Body of pancreas (tissue), 4 donors: Measurements from ENCODE around the gene TAF1D. TPM values are rescaled to one million over a fixed set of nuclear protein-coding genes. Genes with fewer than 3 reads are reported as not detected.
A peak's percentile ranks its signal among the peaks of the same experiment; 100 is the strongest.

ENCODE experiments used
- ATAC-seq: fragments of 150-250 bp; one replicate; pipeline ENCODE4 v1.9.1; 2016
- DNase-seq, 4 donors: peaks; one replicate each; pipeline ENCODE4 v3.0.0-alpha.2; 2019
- H3K27ac ChIP-seq, 4 donors: fragments of 200-600 bp; sonication (generic); 1 replicate in 3 of 4; 2 replicates in 1 of 4; pipeline versions ENCODE4 v1.5.1 to v1.6.1; 2016 to 2019; ENCODE audit warnings: mild to moderate bottlenecking in 1 of 4, mixed read lengths in 1 of 4, moderate library complexity in 1 of 4
- H3K27me3 ChIP-seq, 2 donors: fragments of 200-600 bp; sonication (generic); one replicate each; pipeline ENCODE4 v1.6.0; 2016; ENCODE audit warnings: mild to moderate bottlenecking in 1 of 2
- H3K36me3 ChIP-seq, 2 donors: fragments of 200-600 bp; sonication (generic); replicated peaks in 1 of 2; 2 replicates each; pipeline ENCODE4 v1.5.1; 2016; ENCODE audit warnings: low read depth in 2 of 2; ENCODE audit not compliant: insufficient read depth in 1 of 2
- H3K4me1 ChIP-seq: fragments of 200-600 bp; sonication (generic); one replicate; pipeline ENCODE4 v1.6.0; 2016
- H3K4me3 ChIP-seq, 2 donors: fragments of 200-600 bp; sonication (generic); 1 replicate in 1 of 2; 2 replicates in 1 of 2; pipeline ENCODE4 v1.5.1; 2016 to 2019
- H3K9me3 ChIP-seq, 3 donors: fragments of 200-600 bp; sonication (generic); 1 replicate in 2 of 3; 2 replicates in 1 of 3; pipeline ENCODE4 v1.5.1; 2016
- CTCF ChIP-seq, 7 experiments: fragments of 450-650 bp in 4 of 7; fragments of 200-600 bp in 3 of 7; sonication (generic) in 3 of 7; IDR thresholded peaks; one replicate each; pipeline ENCODE4 v1.5.1; 2016 to 2019; ENCODE audit warnings: antibody characterized with exemption in 7 of 7
- POLR2A ChIP-seq, 3 donors: fragments of 450-650 bp; IDR thresholded peaks; one replicate each; pipeline ENCODE4 v1.6.1; 2016; ENCODE audit warnings: antibody characterized with exemption in 3 of 3, mild to moderate bottlenecking in 2 of 3
- WGBS, 2 donors: methylation state at CpG; one replicate each; pipeline ENCODE4 v1.1.5; 2017; 5-methylcytosine and 5-hydroxymethylcytosine counted together
- intact Hi-C: fragments of 100-400 bp; cut with DNase I; formaldehyde crosslinking; loops from one replicate; pipeline ENCODE4 v1.15.1; 2023
- total RNA-seq, 2 donors: library from RNA; depleted of rRNA; stranded (reverse); fragments of >200 nt; gene quantifications; one replicate each; pipeline ENCODE4 v1.1.0, GENCODE V29; 2016

Gene TAF1D
- total RNA-seq, 2 donors from 2014 or later: 113 to 177 TPM

DNA sequence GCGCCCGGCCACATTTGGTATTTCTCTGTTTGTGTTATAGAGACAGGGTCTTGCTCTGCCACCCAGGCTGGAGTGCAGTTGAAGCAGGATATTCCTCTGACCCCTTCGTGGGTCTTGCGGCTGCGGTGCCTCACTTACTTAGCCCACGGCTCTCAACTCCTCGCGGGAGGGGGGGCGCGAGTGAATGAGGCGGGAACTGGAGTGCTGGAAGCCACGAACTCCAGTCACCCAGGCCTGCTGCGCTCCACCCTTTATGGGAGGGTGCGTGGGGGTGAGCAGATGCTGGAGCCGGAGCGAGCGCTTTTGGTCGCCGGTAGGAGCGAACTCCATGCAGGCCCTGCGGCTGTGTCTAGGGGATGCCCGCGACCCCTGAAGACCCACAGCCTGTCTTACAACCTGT, 2.0 kb upstream of the TAF1D start:
- Histone ChIP-seq H3K4me3 (no peak overlapping the region), H3K27me3 (no peaks in the 10 kb centered on the region), H3K27ac (peak overlapping the region in 3 of 4 donors; percentile 96 to 98 (median 97)), H3K4me1 (peaks cover 61% of the 10 kb centered on the region), H3K9me3 (no peaks in the 10 kb centered on the region), H3K36me3 (no peaks in the 10 kb centered on the region)
- ATAC-seq (no peak), DNase-seq (peak in 1 of 4 donors; percentile 24)
- TF ChIP-seq CTCF (IDR thresholded peaks at IDR 0.05) (no peak), POLR2A (IDR thresholded peaks at IDR 0.05) (no peak)
- intact Hi-C loops: no loop called here
- WGBS, 2 donors: 85 to 88% methylated on average over 21 to 23 of the region's 23 CpGs

DNA sequence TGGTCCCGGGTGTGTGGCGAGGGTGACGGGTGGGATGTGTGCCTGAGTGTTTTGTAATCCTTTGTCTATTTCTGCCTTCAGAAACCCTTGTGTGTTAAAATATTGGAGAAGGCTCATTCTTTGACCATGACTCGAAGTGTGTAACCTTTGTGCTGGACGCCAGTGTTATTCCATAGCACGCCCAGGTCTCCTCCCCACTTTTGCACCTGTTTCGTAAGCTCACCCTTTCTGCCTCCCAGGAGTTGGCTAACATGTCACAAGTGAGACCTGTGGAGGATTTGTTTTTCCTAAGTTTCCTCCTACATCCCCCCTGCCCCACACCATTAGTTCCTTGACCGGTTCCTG, 559 bp upstream of the TAF1D start:
- intact Hi-C loops: no loop called here
- H3K36me3 ChIP-seq: peaks cover 0 to under 1% of the 10 kb centered on the region in 2 donors
- TF ChIP-seq POLR2A (IDR thresholded peaks at IDR 0.05): no peak
- TF ChIP-seq CTCF (IDR thresholded peaks at IDR 0.05): no peak
- peak overlapping the region; percentile 5 to 63 for H3K4me3 ChIP-seq
- WGBS, 2 donors: 0% methylated on average over 8 of the region's 8 CpGs
- peak overlapping the region; percentile 96 to 99 (median 98) for H3K27ac ChIP-seq
- H3K9me3 ChIP-seq: no peaks in the 10 kb centered on the region
- peaks cover 76% of the 10 kb centered on the region for H3K4me1 ChIP-seq
- H3K27me3 ChIP-seq: no peaks in the 10 kb centered on the region
- DNase-seq (peak; percentile 74 to 90 (median 80)), ATAC-seq (peak; percentile 73)

DNA sequence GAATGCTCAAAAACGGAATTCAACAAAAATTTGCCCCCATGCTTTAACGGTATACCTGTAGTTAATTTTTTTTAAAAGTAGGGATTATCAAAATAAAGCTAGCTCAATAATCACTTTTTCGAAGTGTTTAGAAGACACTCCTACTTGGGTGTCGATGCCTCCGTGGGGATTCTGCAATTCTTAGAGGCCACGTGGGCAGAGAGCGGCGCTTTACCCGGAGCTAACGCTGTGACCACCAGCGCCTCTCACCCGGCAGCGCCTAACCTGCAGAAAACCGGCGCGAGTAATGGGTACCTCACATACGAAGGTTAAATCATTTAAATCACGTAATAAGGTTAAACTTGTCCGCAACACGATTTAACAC, 583 bp downstream of the TAF1D start:
- H3K9me3 ChIP-seq: no peaks in the 10 kb centered on the region
- TF ChIP-seq POLR2A (IDR thresholded peaks at IDR 0.05) (no peak), CTCF (IDR thresholded peaks at IDR 0.05) (no peak)
- H3K4me1 ChIP-seq: peaks cover 78% of the 10 kb centered on the region
- peak overlapping the region; percentile 44 to 81 for H3K4me3 ChIP-seq
- intact Hi-C loops: no loop called here
- DNase-seq: peak; percentile 49 to 65 (median 56)
- H3K36me3 ChIP-seq: peaks cover 0 to 11% of the 10 kb centered on the region in 2 donors
- WGBS, 2 donors: 0% methylated on average over 20 of the region's 20 CpGs
- no peaks in the 10 kb centered on the region for H3K27me3 ChIP-seq
- H3K27ac ChIP-seq: peak overlapping the region; percentile 96 to 99 (median 98)
- peak; percentile 40 for ATAC-seq

DNA sequence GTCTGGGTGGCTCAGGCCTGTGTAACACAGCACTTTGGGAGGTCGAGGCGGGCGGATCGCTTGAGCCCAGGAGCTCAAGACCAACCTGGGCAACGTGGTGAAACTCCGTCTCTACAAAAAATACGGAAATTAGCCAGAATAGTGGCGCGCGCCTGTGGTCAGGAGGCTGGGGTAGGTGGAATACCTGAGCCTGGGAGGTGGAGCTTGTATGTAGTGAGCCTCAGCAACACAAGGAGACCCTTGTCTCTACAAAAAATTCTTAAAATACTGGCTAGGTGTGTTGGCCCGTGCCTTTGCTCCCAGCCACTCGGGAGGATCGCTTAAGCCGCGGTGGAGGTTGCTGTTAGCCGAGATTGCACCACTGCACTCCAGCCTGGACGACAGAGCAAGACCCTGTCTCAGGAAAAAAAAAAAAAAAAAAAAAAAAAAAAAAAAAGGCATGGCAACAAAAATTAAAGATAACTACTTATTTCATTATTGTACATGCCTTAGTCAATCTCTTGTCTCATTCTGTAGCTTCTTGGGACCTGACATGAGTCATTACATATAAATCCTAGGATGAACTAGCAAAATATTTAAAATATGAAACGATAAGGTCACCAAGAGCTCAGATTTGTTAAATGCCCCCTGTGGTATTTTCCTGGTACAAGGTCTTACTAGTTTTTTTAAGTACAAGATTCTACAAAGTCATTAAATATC, 1.1 kb downstream of the TAF1D start:
- peak overlapping the region in 3 of 4 donors; percentile 96 to 98 (median 97) for H3K27ac ChIP-seq
- no peak for ATAC-seq
- 1 to 2% methylated on average over 17 to 18 of the region's 18 CpGs for WGBS, 2 donors
- intact Hi-C loops: no loop called here
- H3K27me3 ChIP-seq: no peaks in the 10 kb centered on the region
- peak in 2 of 3 donors; percentile 19 to 24 for TF ChIP-seq POLR2A (IDR thresholded peaks at IDR 0.05)
- no peak for TF ChIP-seq CTCF (IDR thresholded peaks at IDR 0.05)
- H3K9me3 ChIP-seq: no peaks in the 10 kb centered on the region
- H3K4me3 ChIP-seq: peak overlapping the region; percentile 44 to 81
- peaks cover 73% of the 10 kb centered on the region for H3K4me1 ChIP-seq
- peaks cover 0 to 15% of the 10 kb centered on the region in 2 donors for H3K36me3 ChIP-seq
- DNase-seq: peak; percentile 25 to 49 (median 38)

GRCh38 chr11:93738647-93739081, 2.6 kb downstream of the TAF1D start:
- H3K36me3 ChIP-seq: peaks cover 6 to 20% of the 10 kb centered on the region in 2 donors
- ATAC-seq (no peak), DNase-seq (no peak)
- no peak for TF ChIP-seq CTCF (IDR thresholded peaks at IDR 0.05)
- TF ChIP-seq POLR2A (IDR thresholded peaks at IDR 0.05): no peak
- WGBS, 2 donors: 37 to 39% methylated on average over 6 of the region's 6 CpGs
- H3K4me1 ChIP-seq: peaks cover 71% of the 10 kb centered on the region
- no peaks in the 10 kb centered on the region for H3K9me3 ChIP-seq
- H3K27me3 ChIP-seq: no peaks in the 10 kb centered on the region
- H3K4me3 ChIP-seq: no peak overlapping the region
- intact Hi-C loops: loop anchor here (10.0 kb wide), 1 partner anchor 54 kb away; no protein-coding TSS in a partner anchor
- peak overlapping the region in 1 of 4 donors; percentile 98 for H3K27ac ChIP-seq
